Inflammatory macrophage treated with lipopolysaccharide for 1 hour (primary cell): Measurements from ENCODE around the gene PKD1.

ENCODE experiments used
- DNase-seq, 2 donors: peaks; one replicate each; pipeline ENCODE4 v3.0.0-alpha.2; 2020 to 2022

PKD1 gene

GRCh38 chr16:2167068-2167638, 31.5 kb upstream of the PKD1 start:
- DNase-seq: no peak

- DNase-seq: no peak
Observed at GRCh38 chr16:2166263-2167067, 30.8 kb upstream of the PKD1 start.

- no peak for DNase-seq
Observed at GRCh38 chr16:2165861-2166260, 30.2 kb upstream of the PKD1 start.

- DNase-seq: no peak
Observed at GRCh38 chr16:2163211-2163881, 27.6 kb upstream of the PKD1 start.

- no peak for DNase-seq
Observed at GRCh38 chr16:2162676-2163118, 27.0 kb upstream of the PKD1 start.

GRCh38 chr16:2161911-2162310, 26.2 kb upstream of the PKD1 start:
- DNase-seq: no peak

GRCh38 chr16:2160915-2161551, 25.3 kb upstream of the PKD1 start:
- DNase-seq: no peak

GRCh38 chr16:2159175-2159838, 23.6 kb upstream of the PKD1 start:
- DNase-seq: no peak

GRCh38 chr16:2158262-2158638, 22.6 kb upstream of the PKD1 start:
- DNase-seq: no peak

- DNase-seq: no peak
Observed at GRCh38 chr16:2157480-2158261, 22.0 kb upstream of the PKD1 start.

GRCh38 chr16:2156849-2157224, 21.1 kb upstream of the PKD1 start:
- DNase-seq: no peak

GRCh38 chr16:2155977-2156848, 20.5 kb upstream of the PKD1 start:
- DNase-seq: peak; percentile 3 to 10

GRCh38 chr16:2155091-2155950, 19.6 kb upstream of the PKD1 start, which contains the start of gene TRAF7:
Gene TRAF7, plus strand, starts transcription at chr16:2155782. Its CDS starts 8,139 bp downstream, at chr16:2163921.
- DNase-seq: peak; percentile 99 to 100

- peak; percentile 0 to 16 for DNase-seq
Observed at GRCh38 chr16:2154533-2155090, 18.9 kb upstream of the PKD1 start.

- no peak for DNase-seq
Observed at GRCh38 chr16:2152695-2153506, 17.2 kb upstream of the PKD1 start.

GRCh38 chr16:2151188-2152091, 15.7 kb upstream of the PKD1 start:
- DNase-seq: no peak

- DNase-seq: no peak
Observed at GRCh38 chr16:2150418-2151187, 14.9 kb upstream of the PKD1 start.
